Neuronal stem cell (in vitro differentiated cells): ENCODE data around the gene MALT1.

ENCODE experiments used
- DNase-seq: peaks from one replicate; pipeline ENCODE4 v3.0.0-alpha.2; 2013; ENCODE audit warnings: low spot score
- H2AFZ ChIP-seq: one replicate; pipeline ENCODE4 v1.6.1; 2013; ENCODE audit warnings: mild to moderate bottlenecking, low read length, inconsistent platforms
- H2AK5ac ChIP-seq: 2 replicates; pipeline ENCODE4 v1.6.1; 2013; ENCODE audit warnings: low read depth, mild to moderate bottlenecking, inconsistent platforms, low read length, moderate library complexity, mixed read lengths
- H2BK120ac ChIP-seq: 2 replicates; pipeline ENCODE4 v1.6.1; 2013; ENCODE audit warnings: low read depth, mild to moderate bottlenecking, inconsistent platforms, low read length, moderate library complexity, mixed read lengths
- H2BK12ac ChIP-seq: one replicate; pipeline ENCODE4 v1.6.1; 2013; ENCODE audit warnings: low read length, inconsistent platforms
- H2BK15ac ChIP-seq: 2 replicates; pipeline ENCODE4 v1.6.1; 2013; ENCODE audit warnings: mild to moderate bottlenecking, low read length, inconsistent platforms, mixed read lengths
- H2BK5ac ChIP-seq: one replicate; pipeline ENCODE4 v1.6.1; 2013; ENCODE audit warnings: inconsistent platforms, mild to moderate bottlenecking, low read length, moderate library complexity
- H3K14ac ChIP-seq: one replicate; pipeline ENCODE4 v1.6.1; 2013; ENCODE audit warnings: low read length, inconsistent platforms
- H3K18ac ChIP-seq: 2 replicates; pipeline ENCODE4 v1.6.1; 2013; ENCODE audit warnings: low read length, inconsistent platforms
- H3K23ac ChIP-seq: 2 replicates; pipeline ENCODE4 v1.6.1; 2013; ENCODE audit warnings: low read depth, mild to moderate bottlenecking, mixed read lengths, low read length, inconsistent platforms; ENCODE audit not compliant: poor library complexity
- H3K27ac ChIP-seq: replicated peaks from 3 replicates; pipeline ENCODE4 v1.5.1; 2013; ENCODE audit warnings: low read length, inconsistent platforms
- H3K27me3 ChIP-seq, 3 experiments: 2 replicates each; pipeline ENCODE4 v1.6.1; 2013; ENCODE audit warnings: low read length in 3 of 3, mild to moderate bottlenecking in 2 of 3, inconsistent platforms in 1 of 3, low read depth in 1 of 3, mixed read lengths in 1 of 3, moderate library complexity in 1 of 3; ENCODE audit not compliant: control insufficient read depth in 3 of 3, insufficient read depth in 3 of 3
- H3K36me3 ChIP-seq, 2 donors: replicated peaks in 1 of 2; 2 replicates each; pipeline ENCODE4 v1.6.1; 2013; ENCODE audit warnings: low read length in 2 of 2; ENCODE audit not compliant: control insufficient read depth in 2 of 2, insufficient read depth in 2 of 2
- H3K4ac ChIP-seq: 2 replicates; pipeline ENCODE4 v1.6.1; 2013; ENCODE audit warnings: inconsistent platforms, mild to moderate bottlenecking, low read length, moderate library complexity
- H3K4me1 ChIP-seq, 2 donors: 1 replicate in 1 of 2; 2 replicates in 1 of 2; pipeline ENCODE4 v1.6.1; 2013; ENCODE audit warnings: low read length in 2 of 2, low read depth in 1 of 2; ENCODE audit not compliant: control insufficient read depth in 2 of 2, insufficient read depth in 1 of 2
- H3K4me2 ChIP-seq: one replicate; pipeline ENCODE4 v1.6.1; 2013; ENCODE audit warnings: mild to moderate bottlenecking, low read length, inconsistent platforms; ENCODE audit not compliant: insufficient read depth, poor library complexity, severe bottlenecking
- H3K4me3 ChIP-seq, 2 donors: 2 replicates each; pipeline ENCODE4 v1.5.1; 2013; ENCODE audit warnings: low read length in 2 of 2, mild to moderate bottlenecking in 2 of 2, inconsistent platforms in 1 of 2, moderate library complexity in 1 of 2
- H3K79me1 ChIP-seq: one replicate; pipeline ENCODE4 v1.6.1; 2013; ENCODE audit warnings: low read depth, mild to moderate bottlenecking, inconsistent platforms, low read length, moderate library complexity
- H3K9ac ChIP-seq: one replicate; pipeline ENCODE4 v1.6.1; 2013; ENCODE audit warnings: mild to moderate bottlenecking, low read depth, low read length, inconsistent platforms; ENCODE audit not compliant: poor library complexity
- H3K9me3 ChIP-seq, 2 donors: replicated peaks in 1 of 2; 2 replicates each; pipeline versions ENCODE3 to v1.6.1; 2013; ENCODE audit warnings: low read length in 2 of 2, mild to moderate bottlenecking in 2 of 2, inconsistent platforms in 1 of 2, low read depth in 1 of 2, mixed read lengths in 1 of 2, moderate library complexity in 1 of 2; ENCODE audit not compliant: control insufficient read depth in 2 of 2, insufficient read depth in 1 of 2
- H4K8ac ChIP-seq: one replicate; pipeline ENCODE4 v1.6.1; 2013; ENCODE audit warnings: low read depth, mild to moderate bottlenecking, inconsistent platforms, low read length, moderate library complexity
- H4K91ac ChIP-seq: one replicate; pipeline ENCODE4 v1.6.1; 2013; ENCODE audit warnings: low read length, low read depth, mild to moderate bottlenecking, inconsistent platforms; ENCODE audit not compliant: poor library complexity
- WGBS, 2 donors: extraction: QIAGEN DNeasy Blood & Tissue Kit; methylation state at CpG; one replicate each; pipeline ENCODE4 v1.1.7; 2013; ENCODE audit warnings: missing lambda C conversion rate in 2 of 2, mixed read lengths in 1 of 2; ENCODE audit not compliant: insufficient read length in 2 of 2, insufficient replicate concordance in 1 of 2; ENCODE audit errors: extremely low coverage in 2 of 2; 5-methylcytosine and 5-hydroxymethylcytosine counted together

Gene MALT1

GRCh38 chr18:58698701-58699193 lies 27.5 kb downstream of the MALT1 start:
- Histone ChIP-seq H3K23ac (no peak overlapping the region), H2AFZ (no peak overlapping the region), H3K27me3 (no peaks in the 10 kb centered on the region), H3K4me3 (no peak overlapping the region), H2BK15ac (no peak overlapping the region), H3K4me2 (no peak overlapping the region), H4K91ac (no peak overlapping the region), H3K27ac (no peak overlapping the region), H3K79me1 (no peaks in the 10 kb centered on the region), H2AK5ac (no peak overlapping the region), H2BK5ac (no peak overlapping the region), H4K8ac (no peak overlapping the region), H2BK12ac (no peak overlapping the region), H3K4ac (no peak overlapping the region), H3K4me1 (no peaks in the 10 kb centered on the region), H3K18ac (no peak overlapping the region), H3K9me3 (peaks cover 0 to 2% of the 10 kb centered on the region in 2 donors), H3K14ac (no peak overlapping the region), H3K36me3 (peaks cover 1 to 84% of the 10 kb centered on the region in 2 donors), H3K9ac (no peak overlapping the region), H2BK120ac (no peak overlapping the region)
- no CpG with 5 or more reads among the region's 2 CpGs for WGBS, 2 donors
- no peak for DNase-seq

GRCh38 chr18:58699551-58699950 lies 28.3 kb downstream of the MALT1 start:
- H3K14ac ChIP-seq, result no peak overlapping the region
- H3K4me3 ChIP-seq, result no peak overlapping the region
- H3K4me1 ChIP-seq, result no peaks in the 10 kb centered on the region
- no peak for DNase-seq
- H3K9me3 ChIP-seq, result peaks cover 0 to 2% of the 10 kb centered on the region in 2 donors
- no peak overlapping the region for H2AFZ ChIP-seq
- no peaks in the 10 kb centered on the region for H3K27me3 ChIP-seq
- H2BK5ac ChIP-seq, result no peak overlapping the region
- no peak overlapping the region for H3K4me2 ChIP-seq
- H4K91ac ChIP-seq, result no peak overlapping the region
- no peak overlapping the region for H3K9ac ChIP-seq
- no peak overlapping the region for H4K8ac ChIP-seq
- no peak overlapping the region for H2BK15ac ChIP-seq
- peaks cover 1 to 92% of the 10 kb centered on the region in 2 donors for H3K36me3 ChIP-seq
- H3K18ac ChIP-seq, result no peak overlapping the region
- no peak overlapping the region for H2BK12ac ChIP-seq
- H2AK5ac ChIP-seq, result no peak overlapping the region
- H3K27ac ChIP-seq, result no peak overlapping the region
- H3K79me1 ChIP-seq, result no peaks in the 10 kb centered on the region
- H3K4ac ChIP-seq, result no peak overlapping the region
- no CpG with 5 or more reads among the region's 1 CpG for WGBS, 2 donors
- no peak overlapping the region for H3K23ac ChIP-seq
- no peak overlapping the region for H2BK120ac ChIP-seq

GRCh38 chr18:58700209-58700608 lies 28.9 kb downstream of the MALT1 start:
- no peak overlapping the region for H3K23ac ChIP-seq
- DNase-seq, result no peak
- no peaks in the 10 kb centered on the region for H3K79me1 ChIP-seq
- no peak overlapping the region for H2BK12ac ChIP-seq
- H2BK120ac ChIP-seq, result no peak overlapping the region
- H3K4me2 ChIP-seq, result no peak overlapping the region
- H2AK5ac ChIP-seq, result no peak overlapping the region
- H3K18ac ChIP-seq, result no peak overlapping the region
- H2BK15ac ChIP-seq, result no peak overlapping the region
- no peaks in the 10 kb centered on the region for H3K9me3 ChIP-seq
- no peaks in the 10 kb centered on the region for H3K4me1 ChIP-seq
- no peak overlapping the region for H4K91ac ChIP-seq
- no peak overlapping the region for H3K27ac ChIP-seq
- no CpG with 5 or more reads among the region's 4 CpGs for WGBS, 2 donors
- H3K4me3 ChIP-seq, result no peak overlapping the region
- no peak overlapping the region for H3K9ac ChIP-seq
- H2AFZ ChIP-seq, result no peak overlapping the region
- H3K4ac ChIP-seq, result no peak overlapping the region
- no peaks in the 10 kb centered on the region for H3K27me3 ChIP-seq
- no peak overlapping the region for H4K8ac ChIP-seq
- H3K36me3 ChIP-seq, result peaks cover 1 to 92% of the 10 kb centered on the region in 2 donors
- no peak overlapping the region for H2BK5ac ChIP-seq
- no peak overlapping the region for H3K14ac ChIP-seq

- DNase-seq, result no peak
- no peak overlapping the region for H3K4me3 ChIP-seq
- no peaks in the 10 kb centered on the region for H3K9me3 ChIP-seq
- no peak overlapping the region for H3K18ac ChIP-seq
- H3K4ac ChIP-seq, result no peak overlapping the region
- no peak overlapping the region for H4K91ac ChIP-seq
- H2AFZ ChIP-seq, result no peak overlapping the region
- H2BK120ac ChIP-seq, result no peak overlapping the region
- H3K4me2 ChIP-seq, result no peak overlapping the region
- no peak overlapping the region for H3K23ac ChIP-seq
- H4K8ac ChIP-seq, result no peak overlapping the region
- no peak overlapping the region for H2BK12ac ChIP-seq
- no peaks in the 10 kb centered on the region for H3K27me3 ChIP-seq
- H3K9ac ChIP-seq, result no peak overlapping the region
- no peak overlapping the region for H2BK15ac ChIP-seq
- no peaks in the 10 kb centered on the region for H3K4me1 ChIP-seq
- no peak overlapping the region for H2BK5ac ChIP-seq
- H3K14ac ChIP-seq, result no peak overlapping the region
- no peak overlapping the region for H3K27ac ChIP-seq
- H2AK5ac ChIP-seq, result no peak overlapping the region
- no peaks in the 10 kb centered on the region for H3K79me1 ChIP-seq
- H3K36me3 ChIP-seq, result peaks cover 0 to 87% of the 10 kb centered on the region in 2 donors
Observed at GRCh38 chr18:58712930-58713329, 41.7 kb downstream of the MALT1 start.
